HepG2 (cell line): ENCODE data around the gene ABHD2. TPM values are rescaled to one million over a fixed set of nuclear protein-coding genes. Genes with fewer than 3 reads are reported as not detected.

ENCODE experiments used
- CAMTA2 ChIP-seq: sonication (generic); formaldehyde crosslinking; IDR thresholded peaks from 2 replicates; pipeline ENCODE4 v1.4.0; 2020; ENCODE audit warnings: mild to moderate bottlenecking, missing genetic modification reagents, borderline replicate concordance
- EP300 ChIP-seq, 3 experiments: sonication (generic) in 1 of 3; formaldehyde crosslinking in 1 of 3; IDR thresholded peaks; 2 replicates each; pipeline versions ENCODE4 v1.5.1 to v1.6.1; 2011 to 2020; ENCODE audit warnings: low read depth in 2 of 3, low read length in 2 of 3, borderline replicate concordance in 1 of 3, improper control_type of control experiment in 1 of 3, mild to moderate bottlenecking in 1 of 3, missing genetic modification reagents in 1 of 3, moderate library complexity in 1 of 3
- MEF2D ChIP-seq: sonication (generic); formaldehyde crosslinking; IDR thresholded peaks from 2 replicates; pipeline ENCODE4 v1.5.1; 2020; ENCODE audit warnings: mild to moderate bottlenecking, missing genetic modification reagents
- NFE2L1 ChIP-seq: sonication (generic); formaldehyde crosslinking; IDR thresholded peaks from 2 replicates; pipeline ENCODE4 v1.4.0; 2020; ENCODE audit warnings: missing genetic modification reagents, mild to moderate bottlenecking, borderline replicate concordance
- NFIB ChIP-seq: sonication (generic); formaldehyde crosslinking; IDR thresholded peaks from 2 replicates; pipeline ENCODE4 v1.9.0; 2021; ENCODE audit warnings: missing genetic modification reagents, mild to moderate bottlenecking, borderline replicate concordance
- PLSCR1 ChIP-seq: sonication (generic); formaldehyde crosslinking; IDR thresholded peaks from 2 replicates; pipeline ENCODE4 v1.5.0; 2020; ENCODE audit warnings: missing genetic modification reagents, mild to moderate bottlenecking, borderline replicate concordance
- POLR2AphosphoS5 ChIP-seq: IDR thresholded peaks from 2 replicates; pipeline ENCODE4 v1.6.1; 2012; ENCODE audit warnings: low read depth, low read length
- PRPF4 ChIP-seq: fragments of 200-400 bp; formaldehyde crosslinking; IDR thresholded peaks from 2 replicates; pipeline ENCODE4 v1.6.1; 2016; ENCODE audit warnings: low read length, low read depth; ENCODE audit not compliant: poor library complexity, severe bottlenecking
- YY1 ChIP-seq: IDR thresholded peaks from 2 replicates; pipeline ENCODE4 v1.6.1; 2011; ENCODE audit warnings: low read length, low read depth, moderate library complexity, mild to moderate bottlenecking; ENCODE audit not compliant: insufficient read depth, insufficient replicate concordance
- ZHX2 ChIP-seq, 2 experiments: sonication (generic) in 1 of 2; formaldehyde crosslinking in 1 of 2; IDR thresholded peaks; 2 replicates each; pipeline versions ENCODE4 v1.6.1 to v1.9.0; 2014 to 2022; ENCODE audit warnings: antibody characterized with exemption in 1 of 2, borderline replicate concordance in 1 of 2, inconsistent platforms in 1 of 2, low read depth in 1 of 2, missing genetic modification reagents in 1 of 2
- ZNF121 ChIP-seq: sonication (generic); formaldehyde crosslinking; IDR thresholded peaks from 2 replicates; pipeline ENCODE4 v1.5.0; 2020; ENCODE audit warnings: mild to moderate bottlenecking, missing genetic modification reagents
- ZNF333 ChIP-seq: sonication (generic); formaldehyde crosslinking; IDR thresholded peaks from 2 replicates; pipeline ENCODE4 v1.4.0; 2020; ENCODE audit warnings: mild to moderate bottlenecking, missing genetic modification reagents, borderline replicate concordance
- polyA plus RNA-seq, 8 experiments: library from polyadenylated mRNA; depleted of rRNA in 3 of 8; stranded (reverse) in 7 of 8; unstranded in 1 of 8; fragments of >200 nt; fragmentation: Illumina TruSeq in 4 of 8; extraction: Trizol in 4 of 8; gene quantifications; 2 replicates each; pipeline versions ENCODE4 v1.2.1 to v1.2.3, GENCODE V29; 2011 to 2016; ENCODE audit warnings: low read depth in 4 of 8, missing spikeins in 1 of 8, mixed read lengths in 1 of 8; ENCODE audit not compliant: insufficient read depth in 1 of 8
- total RNA-seq, 5 experiments: library from RNA; depleted of rRNA; stranded (reverse); fragments of >200 nt; fragmentation: Illumina TruSeq; extraction: Trizol; gene quantifications; 2 replicates each; pipeline ENCODE4 v1.2.3, GENCODE V29; 2016; ENCODE audit warnings: low read depth in 1 of 5
- TF ChIP-seq, protein P1 (sequence below): sonication (generic); formaldehyde crosslinking; conservative IDR thresholded peaks from 2 replicates; pipeline ENCODE4 v1.4.0; 2020; ENCODE audit warnings: missing genetic modification reagents

The ABHD2 gene
- total and polyA plus RNA-seq, 2 of the 13 experiments (the other 11 are each of a cell fraction or from before 2014, with no cell fraction given) = 14.8 to 22.4 TPM

DNA sequence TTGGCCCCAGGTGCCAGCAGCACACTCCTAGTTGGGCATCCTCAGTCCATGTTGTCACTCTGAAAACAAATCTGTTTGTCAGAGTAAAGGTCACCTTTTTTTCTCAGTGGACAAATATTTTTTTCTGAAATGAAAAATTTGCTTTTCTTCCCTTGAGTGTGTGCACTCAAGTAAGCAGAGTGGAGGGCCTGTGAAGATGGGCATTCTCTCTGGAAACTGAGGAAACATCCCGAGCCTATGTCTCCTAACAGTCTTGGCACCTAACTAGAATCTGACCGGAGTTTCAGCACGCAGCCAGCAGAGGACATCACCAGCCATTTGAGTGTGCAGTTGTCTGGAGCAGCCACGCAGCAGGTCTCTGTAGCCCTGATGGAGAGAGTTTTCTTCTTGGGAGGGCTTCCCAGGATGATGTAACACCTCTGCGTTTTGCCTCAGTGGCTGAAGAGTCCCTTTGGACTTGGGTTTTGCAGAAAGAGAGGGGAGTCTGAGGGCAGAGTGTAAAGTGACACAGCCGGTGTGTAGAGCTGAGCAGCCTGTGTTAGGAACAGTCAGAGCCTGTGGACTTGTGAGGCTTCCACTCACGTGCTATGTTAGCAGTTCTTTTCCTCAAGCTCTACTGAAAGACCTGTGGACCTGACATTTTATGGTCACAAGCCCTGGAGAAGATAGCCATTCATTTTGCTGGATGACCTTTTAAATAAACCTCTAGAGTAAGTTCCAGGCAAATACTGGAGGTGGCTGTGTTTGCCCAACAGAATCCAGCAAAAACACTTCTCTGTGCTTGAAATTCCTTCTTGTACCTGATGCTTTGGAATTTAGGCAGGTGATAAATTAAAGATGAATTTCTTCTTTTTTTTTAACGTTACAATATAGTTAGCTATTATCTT lies 51.6 kb downstream of the ABHD2 start (continued):
- TF ChIP-seq NFIB (no peak), ZHX2 (IDR thresholded peaks at IDR 0.05; ENCODE audit: low read depth) (no peak), ZHX2 (CRISPR knock-in tag; IDR thresholded peaks at IDR 0.05; ENCODE audit: borderline replicate concordance) (no peak), CAMTA2 (CRISPR knock-in tag) (no peak), EP300 (IDR thresholded peaks at IDR 0.05; ENCODE audit: low read depth in 2 of 2, low read length in 2 of 2) (peak in 1 of 2 experiments; percentile 72; a peak in 1 of 4 replicates), EP300 (CRISPR knock-in tag; IDR thresholded peaks at IDR 0.05; ENCODE audit: borderline replicate concordance) (no peak), ZNF333 (CRISPR knock-in tag) (no peak), MEF2D (CRISPR knock-in tag) (no peak), ZNF121 (0 out of 2 replicates have a peak, but pooled peaks have one; percentile 13), POLR2AphosphoS5 (no peak; the same call in 1 of the 2 replicates), YY1 (no peak), PRPF4 (no peak), PLSCR1 (no peak), NFE2L1 (CRISPR knock-in tag) (no peak)
- TF ChIP-seq, protein P1, sequence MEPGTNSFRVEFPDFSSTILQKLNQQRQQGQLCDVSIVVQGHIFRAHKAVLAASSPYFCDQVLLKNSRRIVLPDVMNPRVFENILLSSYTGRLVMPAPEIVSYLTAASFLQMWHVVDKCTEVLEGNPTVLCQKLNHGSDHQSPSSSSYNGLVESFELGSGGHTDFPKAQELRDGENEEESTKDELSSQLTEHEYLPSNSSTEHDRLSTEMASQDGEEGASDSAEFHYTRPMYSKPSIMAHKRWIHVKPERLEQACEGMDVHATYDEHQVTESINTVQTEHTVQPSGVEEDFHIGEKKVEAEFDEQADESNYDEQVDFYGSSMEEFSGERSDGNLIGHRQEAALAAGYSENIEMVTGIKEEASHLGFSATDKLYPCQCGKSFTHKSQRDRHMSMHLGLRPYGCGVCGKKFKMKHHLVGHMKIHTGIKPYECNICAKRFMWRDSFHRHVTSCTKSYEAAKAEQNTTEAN = no peak
